Endothelial cell of umbilical vein (primary cell): ENCODE measurements around the gene TNRC6C. TPM values are rescaled to one million over a fixed set of nuclear protein-coding genes. Genes with fewer than 3 reads are reported as not detected.

Experiments used
- BruUV-seq: library from RNA; stranded (reverse); fragments of 400-500 nt; replicated peaks from 2 replicates; lab custom pipeline; 2021; lab: Mats Ljungman, UMichigan
- CTCF ChIA-PET: fragments of 300-600, 350-600 bp; sonication (Branson Sonifier 250); formaldehyde crosslinking; loops from one replicate; lab custom pipeline; 2021; ENCODE audit warnings: antibody characterized with exemption, inconsistent platforms; lab: Charles Lee
- POLR2A ChIA-PET: fragments of 300-600, 350-600 bp; sonication (Branson Sonifier 250); formaldehyde crosslinking; loops from one replicate; lab custom pipeline; 2021; ENCODE audit warnings: antibody characterized with exemption, inconsistent platforms; lab: Charles Lee
- DNase-seq: peaks from one replicate; pipeline ENCODE4 v3.0.0-alpha.2; 2011; ENCODE audit warnings: low read depth, low spot score
- FAIRE-seq: peaks from 2 replicates; lab custom pipeline; 2011; peaks lifted over from hg19 to GRCh38; lab: Jason Lieb, UNC
- H2AFZ ChIP-seq: 2 replicates; pipeline ENCODE4 v1.6.0; 2012; ENCODE audit warnings: low read depth, low read length, control low read depth, inconsistent platforms
- H3K27ac ChIP-seq: 2 replicates; pipeline ENCODE4 v1.5.1; 2011; ENCODE audit warnings: low read depth, mild to moderate bottlenecking, control low read depth, low read length, moderate library complexity; ENCODE audit not compliant: insufficient read depth
- H3K27me3 ChIP-seq, 2 experiments: 2 replicates each; pipeline versions ENCODE4 v1.6.0 to v1.6.1; 2011; ENCODE audit warnings: low read length in 2 of 2, mixed read lengths in 1 of 2; ENCODE audit not compliant: control insufficient read depth in 2 of 2, insufficient read depth in 2 of 2
- H3K36me3 ChIP-seq, 2 experiments: 2 replicates in 1 of 2; 3 replicates in 1 of 2; pipeline ENCODE4 v1.5.1; 2011; ENCODE audit warnings: low read length in 2 of 2, mild to moderate bottlenecking in 1 of 2, moderate library complexity in 1 of 2; ENCODE audit not compliant: control insufficient read depth in 2 of 2, insufficient read depth in 2 of 2; ENCODE audit errors: extremely low read depth in 1 of 2
- H3K4me1 ChIP-seq: 3 replicates; pipeline ENCODE4 v1.5.1; 2011; ENCODE audit warnings: mild to moderate bottlenecking, low read length; ENCODE audit not compliant: control insufficient read depth, insufficient read depth; ENCODE audit errors: extremely low read depth
- H3K4me2 ChIP-seq: 2 replicates; pipeline ENCODE4 v1.6.1; 2011; ENCODE audit warnings: low read length, control low read depth, mixed read lengths; ENCODE audit not compliant: insufficient read depth
- H3K4me3 ChIP-seq, 3 experiments: fragments of 200-600 bp in 1 of 3; sonication (generic), shearing (Covaris generic) in 1 of 3; replicated peaks in 1 of 3; 2 replicates each; pipeline ENCODE4 v1.5.1; 2011 to 2016; ENCODE audit warnings: control low read depth in 3 of 3, low read length in 3 of 3, mild to moderate bottlenecking in 2 of 3, inconsistent platforms in 1 of 3, low read depth in 1 of 3, moderate library complexity in 1 of 3; ENCODE audit not compliant: insufficient read depth in 1 of 3
- H3K79me2 ChIP-seq: 2 replicates; pipeline ENCODE4 v1.6.0; 2012; ENCODE audit warnings: low read length, inconsistent platforms; ENCODE audit not compliant: control insufficient read depth, insufficient read depth
- H3K9ac ChIP-seq: replicated peaks from 2 replicates; pipeline ENCODE3; 2011; ENCODE audit warnings: low read length, control low read depth; ENCODE audit not compliant: insufficient read depth; ENCODE audit errors: extremely low read depth
- H3K9me1 ChIP-seq: replicated peaks from 3 replicates; pipeline ENCODE4 v1.6.0; 2011; ENCODE audit warnings: mild to moderate bottlenecking, low read length; ENCODE audit not compliant: control insufficient read depth, insufficient read depth; ENCODE audit errors: extremely low read depth
- H3K9me3 ChIP-seq: replicated peaks from 2 replicates; pipeline ENCODE4 v1.5.1; 2012; ENCODE audit warnings: low read length, inconsistent platforms; ENCODE audit not compliant: control insufficient read depth, insufficient read depth
- H4K20me1 ChIP-seq: replicated peaks from 2 replicates; pipeline ENCODE3; 2011; ENCODE audit warnings: mild to moderate bottlenecking, low read length; ENCODE audit not compliant: control insufficient read depth, insufficient read depth; ENCODE audit errors: extremely low read depth
- CTCF ChIP-seq, 2 donors: IDR thresholded peaks; 1 replicate in 1 of 2; 2 replicates in 1 of 2; pipeline ENCODE4 v1.5.1; 2011; ENCODE audit warnings: low read length in 2 of 2, mild to moderate bottlenecking in 2 of 2, moderate library complexity in 2 of 2, control low read depth in 1 of 2, inconsistent platforms in 1 of 2, low read depth in 1 of 2; ENCODE audit not compliant: insufficient read depth in 1 of 2; ENCODE audit errors: extremely low read depth in 1 of 2
- FOS ChIP-seq: IDR thresholded peaks from 2 replicates; pipeline ENCODE4 v1.6.1; 2011; ENCODE audit warnings: mild to moderate bottlenecking, low read length, moderate library complexity, borderline replicate concordance; ENCODE audit not compliant: insufficient read depth
- GATA2 ChIP-seq: IDR thresholded peaks from 2 replicates; pipeline ENCODE4 v1.7.0; 2011; ENCODE audit warnings: low read depth, mild to moderate bottlenecking, moderate library complexity, mixed read lengths, low read length; ENCODE audit not compliant: insufficient read length, insufficient read depth
- POLR2A ChIP-seq: IDR thresholded peaks from 2 replicates; pipeline ENCODE4 v1.6.1; 2012; ENCODE audit warnings: low read depth, mild to moderate bottlenecking, control low read depth, low read length
- dilution Hi-C: fragments of 300-500 bp; cut with MboI; formaldehyde crosslinking; loops from one replicate; pipeline ENCODE4 v1.15.0; 2019; ENCODE audit warnings: low sequenced_read_pairs; ENCODE audit not compliant: extremely low pct_ligation_motif_present
- intact Hi-C: fragments of 100-400 bp; cut with micrococcal nuclease; formaldehyde crosslinking; loops from one replicate; pipeline ENCODE4 v1.10.0; 2022
- polyA plus RNA-seq, 4 experiments: library from polyadenylated mRNA; depleted of rRNA in 3 of 4; stranded (reverse) in 3 of 4; unstranded in 1 of 4; fragments of >200 nt; gene quantifications; 2 replicates each; pipeline versions ENCODE4 v1.2.1 to v1.2.3, GENCODE V29; 2011 to 2012; ENCODE audit warnings: missing spikeins in 1 of 4
- total RNA-seq: library from RNA; stranded (reverse); gene quantifications from 2 replicates; pipeline ENCODE4 v1.2.3, GENCODE V29; 2021

Gene TNRC6C
- total and polyA plus RNA-seq, 2 donors (not counting 3 experiments of a cell fraction or from before 2014, with no cell fraction given), result 2.1 to 17.5 TPM

- H3K27me3 ChIP-seq, result no peaks in the 10 kb centered on the region
- no peak overlapping the region for H2AFZ ChIP-seq
- H3K9ac ChIP-seq, result no peak overlapping the region
- peaks cover 0 to 13% of the 10 kb centered on the region in 2 experiments for H3K36me3 ChIP-seq
- intact Hi-C loops (loop anchor here (5.0 kb wide), 1 partner anchor 126 kb away; no protein-coding TSS in a partner anchor), dilution Hi-C loops (no loop called here)
- no TSS peak for BruUV-seq
- no peak overlapping the region for H3K4me3 ChIP-seq
- peaks cover 26% of the 10 kb centered on the region for H3K4me1 ChIP-seq
- no peaks in the 10 kb centered on the region for H4K20me1 ChIP-seq
- DNase-seq (no peak), FAIRE-seq (no peak)
- no peak overlapping the region for H3K4me2 ChIP-seq
- H3K9me3 ChIP-seq, result no peaks in the 10 kb centered on the region
- ChIA-PET CTCF (interaction anchor here (0.5 to 2.9 kb wide), 4 partner anchors 9 to 27 kb away, joined by 3 to 14 read pairs (median 4); no protein-coding TSS in a partner anchor), POLR2A (no interaction called here)
- no peak for TF ChIP-seq FOS
- no peak for TF ChIP-seq CTCF (IDR thresholded peaks at IDR 0.05; ENCODE audit: extremely low read depth in 1 of 2, insufficient read depth in 1 of 2, low read depth in 1 of 2, low read length in 2 of 2)
- no peak for TF ChIP-seq GATA2
- no peak for TF ChIP-seq POLR2A
- H3K27ac ChIP-seq, result no peak overlapping the region
- no peaks in the 10 kb centered on the region for H3K9me1 ChIP-seq
- no peaks in the 10 kb centered on the region for H3K79me2 ChIP-seq
These were observed 167.7 kb downstream of the TNRC6C start for GRCh38 chr17:78125976-78126894.
